ENCODE measurements around the gene TMOD1.
A peak's percentile ranks its signal among the peaks of the same experiment; 100 is the strongest.

TMOD1 gene

DNA sequence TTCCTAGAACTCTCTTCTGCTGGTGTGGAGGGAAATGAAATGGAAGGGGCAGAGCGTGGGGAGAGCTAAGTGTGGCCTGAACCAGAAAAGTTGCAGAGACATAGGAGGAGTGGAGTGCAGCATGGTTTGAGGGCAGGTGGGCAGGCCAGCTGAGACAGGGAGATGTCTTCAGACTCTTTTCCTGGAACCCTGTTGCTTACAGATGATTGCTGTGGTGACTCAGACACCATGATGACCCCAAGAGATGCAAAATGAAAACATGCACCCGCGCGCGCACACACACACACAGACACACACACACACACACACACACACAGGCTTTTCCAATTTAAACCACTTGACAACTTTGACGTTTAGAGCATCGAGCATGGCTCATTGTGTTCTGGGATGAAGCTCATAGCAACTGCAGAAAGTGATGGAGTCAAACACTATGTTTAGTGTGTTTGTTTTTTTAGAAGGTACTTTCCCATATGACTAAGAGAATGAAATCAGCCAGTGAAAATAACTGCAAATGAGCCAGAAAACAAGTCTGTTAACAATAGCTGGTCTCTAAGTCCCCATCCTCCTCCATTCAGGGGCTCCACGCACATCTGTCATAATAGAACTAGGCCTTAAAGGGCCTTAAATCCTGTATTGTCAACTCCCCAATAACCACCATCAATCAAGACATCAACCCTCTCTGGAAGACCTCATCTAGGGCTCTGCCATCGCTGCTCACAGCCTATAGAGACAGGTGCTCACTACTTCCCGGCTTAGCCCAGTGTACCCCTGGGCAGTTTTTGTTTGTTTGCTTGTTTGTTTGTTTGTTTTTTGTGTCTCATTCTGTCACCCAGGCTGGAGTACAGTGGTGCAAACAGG, 9.6 kb downstream of the TMOD1 start:
- no peak overlapping the region for H3K4me3 ChIP-seq (replicated peaks in 1 of 2; ENCODE audit: low read depth in 2 of 2, low read length in 2 of 2)
- DNase-seq (ENCODE audit: low read depth in 2 of 2) = peak in 1 of 2 donors; percentile 85
- no peak for TF ChIP-seq CTCF (IDR thresholded peaks at IDR 0.05; ENCODE audit: low read depth, low read length)

GRCh38 chr9:97511655-97512427, 10.4 kb downstream of the TMOD1 start:
- H3K4me3 ChIP-seq (replicated peaks in 1 of 2; ENCODE audit: low read depth in 2 of 2, low read length in 2 of 2) = no peak overlapping the region
- no peak for DNase-seq (ENCODE audit: low read depth in 2 of 2)
- no peak for TF ChIP-seq CTCF (IDR thresholded peaks at IDR 0.05; ENCODE audit: low read depth, low read length)

GRCh38 chr9:97512966-97513560, 11.6 kb downstream of the TMOD1 start:
- no peak for TF ChIP-seq CTCF (IDR thresholded peaks at IDR 0.05; ENCODE audit: low read depth, low read length)
- no peak for DNase-seq (ENCODE audit: low read depth in 2 of 2)

DNA sequence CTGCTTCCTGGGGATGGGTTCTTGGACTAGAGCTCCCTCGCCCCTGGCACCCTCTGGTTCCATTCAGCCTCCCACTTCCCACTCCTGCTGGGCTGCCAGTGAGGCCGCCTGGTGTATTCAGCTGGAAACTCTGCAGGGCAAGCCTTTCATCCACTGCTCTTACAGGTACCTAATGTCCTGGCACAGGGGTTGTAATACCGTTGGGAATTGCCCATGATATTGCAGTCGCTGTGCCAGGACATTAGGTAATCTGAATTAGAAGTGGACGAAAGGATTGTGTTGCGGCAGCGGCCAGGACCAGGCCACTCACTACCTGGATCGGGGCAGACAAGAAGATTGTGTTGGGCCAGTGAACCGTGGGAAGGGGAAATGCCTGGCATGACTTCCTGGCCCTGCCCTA, 13.1 kb downstream of the TMOD1 start:
- TF ChIP-seq CTCF (IDR thresholded peaks at IDR 0.05; ENCODE audit: low read depth, low read length) = no peak
- no peak for DNase-seq (ENCODE audit: low read depth in 2 of 2)
- H3K4me3 ChIP-seq (replicated peaks in 1 of 2; ENCODE audit: low read depth in 2 of 2, low read length in 2 of 2) = no peak overlapping the region

More at GRCh38 chr9:97512966-97513560, 11.6 kb downstream of the TMOD1 start:
- no peak overlapping the region for H3K4me3 ChIP-seq (replicated peaks in 1 of 2; ENCODE audit: low read depth in 2 of 2, low read length in 2 of 2)

DNA sequence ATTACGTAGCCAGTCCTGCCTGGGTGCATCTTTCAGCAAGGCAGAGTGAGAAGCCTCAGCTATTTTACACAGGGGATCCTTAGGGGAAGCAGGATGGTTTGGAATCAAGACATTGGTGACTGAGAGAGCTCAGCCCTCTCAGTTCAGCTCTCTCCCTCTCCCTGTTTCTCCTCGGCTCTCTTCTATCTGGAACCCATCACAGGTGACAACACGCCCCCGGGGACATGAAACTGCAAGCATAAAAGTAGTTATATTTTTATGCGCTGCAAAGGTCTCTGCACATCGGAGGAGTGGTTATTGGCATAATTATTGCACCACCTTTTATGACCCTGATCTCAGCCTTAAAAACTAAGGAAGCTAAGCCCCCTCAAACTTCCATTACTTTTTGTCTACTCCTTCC, 14.2 kb downstream of the TMOD1 start:
- no peak for DNase-seq (ENCODE audit: low read depth in 2 of 2)
- no peak for TF ChIP-seq CTCF (IDR thresholded peaks at IDR 0.05; ENCODE audit: low read depth, low read length)
- H3K4me3 ChIP-seq (replicated peaks in 1 of 2; ENCODE audit: low read depth in 2 of 2, low read length in 2 of 2) = no peak overlapping the region

DNA sequence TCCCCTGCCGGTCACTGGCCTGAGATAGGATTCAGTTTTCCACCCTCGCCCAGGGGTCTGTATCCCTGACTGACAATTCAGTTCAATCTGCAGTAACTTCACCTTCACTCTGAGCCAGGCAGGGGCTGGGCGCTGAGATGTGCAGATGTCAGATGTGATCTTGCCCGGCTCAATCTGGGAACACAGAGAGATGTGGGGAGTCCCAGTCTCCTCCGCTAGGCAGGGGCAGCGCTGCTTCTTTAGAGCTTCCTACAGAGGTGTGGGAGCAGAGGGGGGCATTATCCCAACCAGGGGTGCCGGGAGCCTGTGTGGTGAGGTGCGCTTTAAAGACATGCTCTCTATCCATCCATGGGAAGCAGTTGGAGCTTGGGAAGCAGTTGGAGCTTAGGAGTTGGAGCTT, 14.6 kb downstream of the TMOD1 start:
- TF ChIP-seq CTCF (IDR thresholded peaks at IDR 0.05; ENCODE audit: low read depth, low read length) = no peak
- no peak for DNase-seq (ENCODE audit: low read depth in 2 of 2)

More for the DNA sequence above, 14.6 kb downstream of the TMOD1 start:
- no peak overlapping the region for H3K4me3 ChIP-seq (replicated peaks in 1 of 2; ENCODE audit: low read depth in 2 of 2, low read length in 2 of 2)

Data from cardiac fibroblast (primary cell).